ENCODE measurements around the gene FBXO47. TPM values are rescaled to one million over a fixed set of nuclear protein-coding genes. Genes with fewer than 3 reads are reported as not detected.

The FBXO47 gene
- total and polyA plus RNA-seq, 9 of the 15 experiments (the other 6 are each of a cell fraction or from before 2014, with no cell fraction given) = not detected

DNA sequence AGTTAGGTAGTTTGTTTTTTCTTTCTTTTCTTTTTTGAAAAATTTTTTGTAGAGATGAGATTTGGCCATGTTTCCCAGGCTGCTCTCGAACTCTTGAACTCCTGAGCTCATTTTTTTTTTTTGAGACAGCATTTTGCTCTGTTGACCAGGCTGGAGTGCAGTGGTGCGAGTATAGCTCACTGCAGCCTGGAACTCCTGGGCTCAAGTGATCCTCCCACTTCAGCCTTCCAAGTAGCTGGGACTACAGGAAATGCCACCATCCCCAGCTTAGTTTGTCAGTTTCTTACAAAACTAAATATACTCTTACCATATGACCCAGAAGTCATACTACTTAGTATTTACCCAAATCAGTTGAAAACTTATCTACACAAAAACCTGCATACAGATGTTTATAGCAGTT is 14.4 kb upstream of the FBXO47 start:
- no peak for DNase-seq (ENCODE audit: extremely low read depth in 1 of 4, low spot score in 3 of 4)
- Histone ChIP-seq H3K9me1 (ENCODE audit: control insufficient read depth, insufficient read depth, low read length) (no peaks in the 10 kb centered on the region), H3K27me3 (ENCODE audit: control insufficient read depth in 2 of 2, insufficient read depth in 2 of 2, low read length in 2 of 2) (no peaks in the 10 kb centered on the region), H3K9me3 (replicated peaks; ENCODE audit: control insufficient read depth, insufficient read depth, low read depth, low read length) (no peaks in the 10 kb centered on the region), H3K27ac (ENCODE audit: extremely low read depth, low read depth, low read length) (no peak overlapping the region), H4K20me1 (replicated peaks; ENCODE audit: control insufficient read depth, insufficient read depth, low read length) (no peaks in the 10 kb centered on the region), H3K36me3 (ENCODE audit: control insufficient read depth, insufficient read depth, low read length) (no peaks in the 10 kb centered on the region), H3K4me1 (replicated peaks in 1 of 2; ENCODE audit: control insufficient read depth in 2 of 2, insufficient read depth in 2 of 2, low read length in 2 of 2) (no peaks in the 10 kb centered on the region; a peak in 1 of 5 replicates), H3K9ac (ENCODE audit: insufficient read depth in 1 of 2, low read depth in 2 of 2, low read length in 2 of 2) (no peak overlapping the region), H2AFZ (ENCODE audit: low read depth, low read length) (no peak overlapping the region), H3K79me2 (ENCODE audit: control insufficient read depth, insufficient read depth, low read length) (no peaks in the 10 kb centered on the region), H3K4me2 (ENCODE audit: insufficient read depth, low read length) (no peak overlapping the region), H3K4me3 (no peak overlapping the region)
- CTCF ChIA-PET (ENCODE audit: low intra/inter-chr PET ratio) = no interaction called here
- POLR2A ChIA-PET = interaction anchor here (1.9 kb wide), 1 partner anchor 12 kb away, joined by 6 read pairs; no protein-coding TSS in a partner anchor
- no peak for ATAC-seq
- in situ Hi-C loops (cut with MboI) (loop anchor here (5.0 kb wide), 1 partner anchor 91 kb away; no protein-coding TSS in a partner anchor), intact Hi-C loops (cut with micrococcal nuclease) (loop anchor here (5.0 to 10.0 kb wide), 2 partner anchors 83 to 109 kb away; partner anchors contain the start of gene LASP1)
- no peak for TF ChIP-seq ARHGAP35 (IDR thresholded peaks at IDR 0.05; ENCODE audit: partially characterized antibody)
- no peak for FAIRE-seq
- no TSS peak for BruUV-seq (replicated peaks)
- 21% methylated on average over 2 of the region's 2 CpGs for WGBS (ENCODE audit: insufficient coverage, low coverage, missing lambda C conversion rate)

DNA sequence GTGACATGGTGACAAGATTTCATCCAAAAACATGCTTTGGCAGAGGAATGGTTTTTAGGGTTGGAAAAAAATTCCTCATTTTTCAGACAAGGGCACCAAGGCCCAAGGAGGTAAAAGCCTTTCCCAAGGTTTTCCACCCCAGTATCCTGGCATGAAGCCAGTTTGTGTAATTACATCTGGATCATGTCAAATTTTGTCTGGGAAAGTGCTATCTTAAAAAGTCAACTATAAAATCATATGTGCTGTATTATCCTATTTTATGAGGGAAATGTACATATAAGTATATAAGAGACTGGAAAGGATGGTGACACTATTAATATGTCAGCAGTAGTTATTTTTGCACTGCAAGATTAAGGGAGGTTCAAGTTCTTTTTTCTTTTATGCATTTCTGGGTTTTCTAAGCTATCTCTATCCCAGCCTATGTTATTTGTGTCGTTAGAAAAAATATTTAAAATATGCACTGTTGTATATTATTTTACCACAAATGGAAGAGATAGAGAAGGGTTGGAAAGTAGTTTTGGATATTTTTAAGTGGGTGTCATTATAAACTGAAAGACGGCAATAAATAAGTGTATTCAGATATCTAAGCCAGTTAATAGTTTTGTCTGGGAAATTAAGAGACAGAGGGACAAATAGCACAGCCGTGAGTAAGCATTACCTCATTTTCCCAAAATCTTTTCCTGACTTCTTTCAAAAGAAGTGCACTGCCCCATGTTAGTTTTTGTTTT is 13.5 kb upstream of the FBXO47 start:
- H3K27ac ChIP-seq (ENCODE audit: extremely low read depth, low read depth, low read length) = no peak overlapping the region
- intact Hi-C loops (cut with micrococcal nuclease) (loop anchor here (5.0 to 10.0 kb wide), 2 partner anchors 84 to 108 kb away; partner anchors contain the start of gene LASP1), in situ Hi-C loops (cut with MboI) (loop anchor here (5.0 kb wide), 1 partner anchor 92 kb away; no protein-coding TSS in a partner anchor)
- H3K9ac ChIP-seq (ENCODE audit: insufficient read depth in 1 of 2, low read depth in 2 of 2, low read length in 2 of 2) = no peak overlapping the region
- H3K36me3 ChIP-seq (ENCODE audit: control insufficient read depth, insufficient read depth, low read length) = no peaks in the 10 kb centered on the region
- H3K9me3 ChIP-seq (replicated peaks; ENCODE audit: control insufficient read depth, insufficient read depth, low read depth, low read length) = no peaks in the 10 kb centered on the region
- DNase-seq (ENCODE audit: extremely low read depth in 1 of 4, low spot score in 3 of 4) = no peak
- H3K27me3 ChIP-seq (ENCODE audit: control insufficient read depth in 2 of 2, insufficient read depth in 2 of 2, low read length in 2 of 2) = no peaks in the 10 kb centered on the region
- H3K4me3 ChIP-seq = no peak overlapping the region
- CTCF ChIA-PET (ENCODE audit: low intra/inter-chr PET ratio) = no interaction called here
- POLR2A ChIA-PET = interaction anchor here (1.9 kb wide), 1 partner anchor 11 kb away, joined by 6 read pairs; no protein-coding TSS in a partner anchor
- 12% methylated on average over 3 of the region's 3 CpGs for WGBS (ENCODE audit: insufficient coverage, low coverage, missing lambda C conversion rate)
- H3K79me2 ChIP-seq (ENCODE audit: control insufficient read depth, insufficient read depth, low read length) = no peaks in the 10 kb centered on the region
- no peaks in the 10 kb centered on the region for H3K9me1 ChIP-seq (ENCODE audit: control insufficient read depth, insufficient read depth, low read length)
- no peak overlapping the region for H3K4me2 ChIP-seq (ENCODE audit: insufficient read depth, low read length)
- no TSS peak for BruUV-seq (replicated peaks)
- no peak for FAIRE-seq
- no peaks in the 10 kb centered on the region for H4K20me1 ChIP-seq (replicated peaks; ENCODE audit: control insufficient read depth, insufficient read depth, low read length)
- TF ChIP-seq EGR1 (conservative IDR thresholded peaks at IDR 0.05) (no peak), HSF4 (CRISPR knock-in tag; IDR thresholded peaks at IDR 0.05; ENCODE audit: borderline replicate concordance) (no peak), NFIC (IDR thresholded peaks at IDR 0.05) (peak; percentile 76), NBN (IDR thresholded peaks at IDR 0.05; ENCODE audit: low read depth) (no peak), TBP (optimal IDR thresholded peaks at IDR 0.05; ENCODE audit: low read depth, low read length) (no peak)
- H3K4me1 ChIP-seq (replicated peaks in 1 of 2; ENCODE audit: control insufficient read depth in 2 of 2, insufficient read depth in 2 of 2, low read length in 2 of 2) = no peaks in the 10 kb centered on the region; a peak in 1 of 5 replicates
- H2AFZ ChIP-seq (ENCODE audit: low read depth, low read length) = no peak overlapping the region
- no peak for ATAC-seq

Measured in K562 (cell line).